ENCODE results near the gene ADCYAP1R1.

The ADCYAP1R1 gene

GRCh38 chr7:31071645-31072029, 19.5 kb downstream of the ADCYAP1R1 start:
- TF ChIP-seq ZNF384 (IDR thresholded peaks at IDR 0.05) (no peak), FOXM1 (IDR thresholded peaks at IDR 0.05; ENCODE audit: borderline replicate concordance) (no peak), LEF1 (IDR thresholded peaks at IDR 0.05; ENCODE audit: borderline replicate concordance) (no peak), ARNT (IDR thresholded peaks at IDR 0.05) (no peak), NFRKB (IDR thresholded peaks at IDR 0.05) (no peak), CTBP1 (IDR thresholded peaks at IDR 0.05; ENCODE audit: borderline replicate concordance) (no peak)
- ChIA-PET CTCF (no interaction called here), POLR2A (no interaction called here)
- DNase-seq (ENCODE audit: extremely low spot score) = no peak

GRCh38 chr7:31073326-31074119, 21.4 kb downstream of the ADCYAP1R1 start:
- POLR2A ChIA-PET = no interaction called here
- no peak for DNase-seq (ENCODE audit: extremely low spot score)
- TF ChIP-seq FOXM1 (IDR thresholded peaks at IDR 0.05; ENCODE audit: borderline replicate concordance) (no peak), FOXK2 (IDR thresholded peaks at IDR 0.05) (no peak), SP1 (IDR thresholded peaks at IDR 0.05) (no peak), TARDBP (IDR thresholded peaks at IDR 0.05) (no peak), CTBP1 (IDR thresholded peaks at IDR 0.05; ENCODE audit: borderline replicate concordance) (no peak), BHLHE40 (IDR thresholded peaks at IDR 0.05; ENCODE audit: borderline replicate concordance) (no peak), NFRKB (IDR thresholded peaks at IDR 0.05) (no peak), HDGF (IDR thresholded peaks at IDR 0.05; ENCODE audit: borderline replicate concordance) (no peak), LEF1 (IDR thresholded peaks at IDR 0.05; ENCODE audit: borderline replicate concordance) (no peak), FOXA1 (IDR thresholded peaks at IDR 0.05) (no peak), L3MBTL2 (conservative IDR thresholded peaks at IDR 0.05) (no peak), ZNF384 (IDR thresholded peaks at IDR 0.05) (no peak), ARNT (IDR thresholded peaks at IDR 0.05) (no peak), ELF4 (IDR thresholded peaks at IDR 0.05) (no peak), SUZ12 (IDR thresholded peaks at IDR 0.05) (no peak), PKNOX1 (IDR thresholded peaks at IDR 0.05) (no peak)
- CTCF ChIA-PET = interaction anchor here (0.6 kb wide), 1 partner anchor 49 kb away, joined by 5 read pairs; no protein-coding TSS in a partner anchor

GRCh38 chr7:31074120-31074383, 21.9 kb downstream of the ADCYAP1R1 start:
- ChIA-PET CTCF (no interaction called here), POLR2A (no interaction called here)
- no peak for DNase-seq (ENCODE audit: extremely low spot score)
- TF ChIP-seq L3MBTL2 (conservative IDR thresholded peaks at IDR 0.05) = no peak
- TF ChIP-seq LEF1 (IDR thresholded peaks at IDR 0.05; ENCODE audit: borderline replicate concordance) = no peak
- no peak for TF ChIP-seq PKNOX1 (IDR thresholded peaks at IDR 0.05)
- no peak for TF ChIP-seq SP1 (IDR thresholded peaks at IDR 0.05)
- TF ChIP-seq FOXK2 (IDR thresholded peaks at IDR 0.05) = no peak

- TF ChIP-seq L3MBTL2 (conservative IDR thresholded peaks at IDR 0.05) = no peak
- no peak for TF ChIP-seq NFRKB (IDR thresholded peaks at IDR 0.05)
- TF ChIP-seq TARDBP (IDR thresholded peaks at IDR 0.05) = no peak
- no peak for TF ChIP-seq CTBP1 (IDR thresholded peaks at IDR 0.05; ENCODE audit: borderline replicate concordance)
- TF ChIP-seq LEF1 (IDR thresholded peaks at IDR 0.05; ENCODE audit: borderline replicate concordance) = no peak
- TF ChIP-seq FOXA1 (IDR thresholded peaks at IDR 0.05) = no peak
- no peak for TF ChIP-seq ZNF384 (IDR thresholded peaks at IDR 0.05)
- no peak for TF ChIP-seq BHLHE40 (IDR thresholded peaks at IDR 0.05; ENCODE audit: borderline replicate concordance)
- no peak for TF ChIP-seq PKNOX1 (IDR thresholded peaks at IDR 0.05)
- no peak for TF ChIP-seq ARNT (IDR thresholded peaks at IDR 0.05)
- no peak for TF ChIP-seq FOXK2 (IDR thresholded peaks at IDR 0.05)
- no peak for TF ChIP-seq SP1 (IDR thresholded peaks at IDR 0.05)
- TF ChIP-seq ELF4 (IDR thresholded peaks at IDR 0.05) = no peak
- no peak for TF ChIP-seq SUZ12 (IDR thresholded peaks at IDR 0.05)
- TF ChIP-seq FOXM1 (IDR thresholded peaks at IDR 0.05; ENCODE audit: borderline replicate concordance) = no peak
- no peak for TF ChIP-seq HDGF (IDR thresholded peaks at IDR 0.05; ENCODE audit: borderline replicate concordance)
- CTCF ChIA-PET = no interaction called here
- POLR2A ChIA-PET = no interaction called here
- DNase-seq (ENCODE audit: extremely low spot score) = no peak
Measured at GRCh38 chr7:31074403-31075085, 22.4 kb downstream of the ADCYAP1R1 start.

GRCh38 chr7:31075086-31075405, 22.9 kb downstream of the ADCYAP1R1 start:
- no peak for DNase-seq (ENCODE audit: extremely low spot score)
- ChIA-PET CTCF (no interaction called here), POLR2A (no interaction called here)
- TF ChIP-seq L3MBTL2 (conservative IDR thresholded peaks at IDR 0.05) = no peak
- no peak for TF ChIP-seq FOXM1 (IDR thresholded peaks at IDR 0.05; ENCODE audit: borderline replicate concordance)

GRCh38 chr7:31076051-31076450, 23.9 kb downstream of the ADCYAP1R1 start:
- TF ChIP-seq ELF4 (IDR thresholded peaks at IDR 0.05) = no peak
- TF ChIP-seq LEF1 (IDR thresholded peaks at IDR 0.05; ENCODE audit: borderline replicate concordance) = no peak
- no peak for TF ChIP-seq HDGF (IDR thresholded peaks at IDR 0.05; ENCODE audit: borderline replicate concordance)
- no peak for TF ChIP-seq SUZ12 (IDR thresholded peaks at IDR 0.05)
- TF ChIP-seq NFRKB (IDR thresholded peaks at IDR 0.05) = no peak
- no peak for TF ChIP-seq L3MBTL2 (conservative IDR thresholded peaks at IDR 0.05)
- no peak for TF ChIP-seq FOXA1 (IDR thresholded peaks at IDR 0.05)
- TF ChIP-seq PKNOX1 (IDR thresholded peaks at IDR 0.05) = no peak
- TF ChIP-seq SP1 (IDR thresholded peaks at IDR 0.05) = no peak
- no peak for TF ChIP-seq TARDBP (IDR thresholded peaks at IDR 0.05)
- no peak for TF ChIP-seq BHLHE40 (IDR thresholded peaks at IDR 0.05; ENCODE audit: borderline replicate concordance)
- no peak for TF ChIP-seq ZNF384 (IDR thresholded peaks at IDR 0.05)
- TF ChIP-seq CTBP1 (IDR thresholded peaks at IDR 0.05; ENCODE audit: borderline replicate concordance) = no peak
- no peak for TF ChIP-seq FOXM1 (IDR thresholded peaks at IDR 0.05; ENCODE audit: borderline replicate concordance)
- TF ChIP-seq ARNT (IDR thresholded peaks at IDR 0.05) = no peak
- DNase-seq (ENCODE audit: extremely low spot score) = no peak
- ChIA-PET POLR2A (no interaction called here), CTCF (no interaction called here)
